Loucy (cell line): ENCODE data around the gene HSD3B2.

Source experiments
- EZH2phosphoT487 ChIP-seq: fragments of 200-600 bp; IDR thresholded peaks from 2 replicates; pipeline ENCODE4 v1.6.1; 2018; ENCODE audit warnings: antibody characterized with exemption, mild to moderate bottlenecking, moderate library complexity, borderline replicate concordance
- TF ChIP-seq, protein P1 (sequence below): fragments of 200-600 bp; sonication (generic); conservative IDR thresholded peaks from 2 replicates; pipeline ENCODE4 v1.5.1; 2014; ENCODE audit warnings: mild to moderate bottlenecking, antibody characterized with exemption, low read length

DNA sequence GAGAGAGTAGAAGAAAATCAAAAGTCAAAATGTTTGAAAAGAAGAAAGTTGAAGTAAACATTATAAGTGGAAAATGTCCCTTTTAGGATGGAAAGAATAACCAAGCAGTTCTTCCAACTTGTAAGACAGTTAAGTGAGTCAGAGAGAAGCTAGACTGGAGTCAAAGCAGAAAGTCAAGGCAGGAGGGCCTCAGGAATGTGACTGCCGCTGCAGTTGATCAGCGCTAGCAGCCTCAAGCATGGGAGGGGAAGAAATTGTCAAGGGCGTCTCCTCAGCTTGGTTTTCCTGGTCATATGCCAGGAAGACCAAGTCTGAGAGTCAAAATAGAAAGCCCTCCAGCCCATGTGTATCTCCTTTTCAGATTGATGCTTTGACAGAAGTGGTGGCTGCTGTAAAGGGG is 23.2 kb upstream of the HSD3B2 start:
- TF ChIP-seq, protein P1, sequence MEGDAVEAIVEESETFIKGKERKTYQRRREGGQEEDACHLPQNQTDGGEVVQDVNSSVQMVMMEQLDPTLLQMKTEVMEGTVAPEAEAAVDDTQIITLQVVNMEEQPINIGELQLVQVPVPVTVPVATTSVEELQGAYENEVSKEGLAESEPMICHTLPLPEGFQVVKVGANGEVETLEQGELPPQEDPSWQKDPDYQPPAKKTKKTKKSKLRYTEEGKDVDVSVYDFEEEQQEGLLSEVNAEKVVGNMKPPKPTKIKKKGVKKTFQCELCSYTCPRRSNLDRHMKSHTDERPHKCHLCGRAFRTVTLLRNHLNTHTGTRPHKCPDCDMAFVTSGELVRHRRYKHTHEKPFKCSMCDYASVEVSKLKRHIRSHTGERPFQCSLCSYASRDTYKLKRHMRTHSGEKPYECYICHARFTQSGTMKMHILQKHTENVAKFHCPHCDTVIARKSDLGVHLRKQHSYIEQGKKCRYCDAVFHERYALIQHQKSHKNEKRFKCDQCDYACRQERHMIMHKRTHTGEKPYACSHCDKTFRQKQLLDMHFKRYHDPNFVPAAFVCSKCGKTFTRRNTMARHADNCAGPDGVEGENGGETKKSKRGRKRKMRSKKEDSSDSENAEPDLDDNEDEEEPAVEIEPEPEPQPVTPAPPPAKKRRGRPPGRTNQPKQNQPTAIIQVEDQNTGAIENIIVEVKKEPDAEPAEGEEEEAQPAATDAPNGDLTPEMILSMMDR = no peak
- no peak for TF ChIP-seq EZH2phosphoT487
